ENCODE measurements around the gene PTPRN2. TPM values are rescaled to one million over a fixed set of nuclear protein-coding genes. Genes with fewer than 3 reads are reported as not detected.

PTPRN2 gene
- total and polyA plus RNA-seq, 8 donors, result 12.2 to 49.2 (median 31.8) TPM

DNA sequence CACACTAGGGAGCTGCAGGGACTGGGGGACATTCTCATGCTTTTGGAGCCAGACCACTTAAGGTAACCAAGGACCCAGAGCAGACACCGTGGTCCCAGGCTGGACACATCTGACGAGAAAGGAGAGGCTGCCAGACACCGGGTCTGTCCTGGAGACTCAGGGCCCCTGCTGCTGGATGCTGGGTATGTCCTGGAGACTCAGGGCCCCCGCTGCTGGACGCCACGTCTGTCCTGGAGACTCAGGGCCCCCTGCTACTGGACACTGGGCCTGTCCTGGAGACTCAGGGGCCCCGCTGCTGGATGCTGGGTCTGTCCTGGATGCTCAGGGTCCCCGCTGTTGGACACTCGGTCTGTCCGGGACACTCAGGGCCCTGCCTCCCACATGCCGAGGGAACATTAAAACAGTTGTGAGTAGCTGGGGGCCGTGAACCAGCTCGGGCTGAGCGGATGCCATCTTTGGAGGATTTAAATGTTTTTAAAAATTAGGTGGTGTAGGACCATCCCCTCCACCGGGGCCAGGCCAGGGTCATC, 1001.1 kb downstream of the PTPRN2 start:
- Histone ChIP-seq H3K27ac (no peak overlapping the region), H3K4me3 (no peak overlapping the region), H3K9me3 (no peaks in the 10 kb centered on the region), H3K27me3 (no peaks in the 10 kb centered on the region), H3K36me3 (no peaks in the 10 kb centered on the region), H3K4me1 (no peaks in the 10 kb centered on the region)
- no peak for ATAC-seq
- TF ChIP-seq, protein P1, sequence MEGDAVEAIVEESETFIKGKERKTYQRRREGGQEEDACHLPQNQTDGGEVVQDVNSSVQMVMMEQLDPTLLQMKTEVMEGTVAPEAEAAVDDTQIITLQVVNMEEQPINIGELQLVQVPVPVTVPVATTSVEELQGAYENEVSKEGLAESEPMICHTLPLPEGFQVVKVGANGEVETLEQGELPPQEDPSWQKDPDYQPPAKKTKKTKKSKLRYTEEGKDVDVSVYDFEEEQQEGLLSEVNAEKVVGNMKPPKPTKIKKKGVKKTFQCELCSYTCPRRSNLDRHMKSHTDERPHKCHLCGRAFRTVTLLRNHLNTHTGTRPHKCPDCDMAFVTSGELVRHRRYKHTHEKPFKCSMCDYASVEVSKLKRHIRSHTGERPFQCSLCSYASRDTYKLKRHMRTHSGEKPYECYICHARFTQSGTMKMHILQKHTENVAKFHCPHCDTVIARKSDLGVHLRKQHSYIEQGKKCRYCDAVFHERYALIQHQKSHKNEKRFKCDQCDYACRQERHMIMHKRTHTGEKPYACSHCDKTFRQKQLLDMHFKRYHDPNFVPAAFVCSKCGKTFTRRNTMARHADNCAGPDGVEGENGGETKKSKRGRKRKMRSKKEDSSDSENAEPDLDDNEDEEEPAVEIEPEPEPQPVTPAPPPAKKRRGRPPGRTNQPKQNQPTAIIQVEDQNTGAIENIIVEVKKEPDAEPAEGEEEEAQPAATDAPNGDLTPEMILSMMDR (IDR thresholded peaks at IDR 0.05), result no peak
- no peak for DNase-seq
- no peak for FAIRE-seq
- intact Hi-C loops (cut with DNase I), result no loop called here
- 94 to 98% methylated on average over 15 of the region's 15 CpGs for WGBS, 2 donors

DNA sequence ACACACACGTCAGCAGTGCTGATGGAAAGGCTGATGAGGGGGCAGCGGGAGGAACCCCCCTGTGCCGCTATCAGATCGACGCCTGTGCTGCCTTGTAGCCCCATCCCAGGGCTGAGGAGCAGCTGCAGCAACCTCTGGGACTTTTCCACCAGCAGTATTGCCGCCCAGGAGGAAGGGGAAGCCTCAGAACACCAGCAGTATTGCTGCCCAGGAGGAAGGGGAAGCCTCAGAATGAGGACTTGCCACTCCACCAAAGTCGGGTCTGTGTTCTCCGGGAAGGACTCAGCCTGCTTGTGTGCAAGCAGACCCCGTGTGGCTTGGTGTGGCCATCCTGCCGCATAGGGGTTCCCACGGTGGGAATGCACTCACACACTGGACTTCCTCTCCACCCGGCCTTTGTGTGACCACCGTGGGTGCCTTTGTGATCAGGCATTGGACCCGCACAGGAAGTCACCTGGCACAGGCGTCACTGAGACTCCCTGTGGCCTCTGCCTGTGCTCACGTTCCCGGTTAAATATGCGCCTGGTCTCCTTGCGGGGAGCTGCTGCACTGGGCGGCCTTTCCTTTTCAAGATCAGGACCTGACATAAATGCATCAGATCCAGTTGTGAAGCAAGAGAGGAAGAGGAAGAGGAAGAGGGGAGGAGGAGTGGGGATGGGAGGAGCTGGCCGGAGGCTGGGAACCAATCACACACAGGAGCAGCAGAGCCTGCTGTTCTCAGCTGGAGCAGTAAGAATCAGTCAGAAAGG, 1002.3 kb downstream of the PTPRN2 start:
- Histone ChIP-seq H3K27me3 (no peaks in the 10 kb centered on the region), H3K4me3 (no peak overlapping the region), H3K36me3 (no peaks in the 10 kb centered on the region), H3K4me1 (no peaks in the 10 kb centered on the region), H3K9me3 (no peaks in the 10 kb centered on the region), H3K27ac (no peak overlapping the region)
- TF ChIP-seq, protein P1 (IDR thresholded peaks at IDR 0.05), result no peak
- ATAC-seq (no peak), FAIRE-seq (no peak), DNase-seq (no peak)
- 78 to 80% methylated on average over 21 of the region's 21 CpGs for WGBS, 2 donors
- intact Hi-C loops (cut with DNase I), result no loop called here

DNA sequence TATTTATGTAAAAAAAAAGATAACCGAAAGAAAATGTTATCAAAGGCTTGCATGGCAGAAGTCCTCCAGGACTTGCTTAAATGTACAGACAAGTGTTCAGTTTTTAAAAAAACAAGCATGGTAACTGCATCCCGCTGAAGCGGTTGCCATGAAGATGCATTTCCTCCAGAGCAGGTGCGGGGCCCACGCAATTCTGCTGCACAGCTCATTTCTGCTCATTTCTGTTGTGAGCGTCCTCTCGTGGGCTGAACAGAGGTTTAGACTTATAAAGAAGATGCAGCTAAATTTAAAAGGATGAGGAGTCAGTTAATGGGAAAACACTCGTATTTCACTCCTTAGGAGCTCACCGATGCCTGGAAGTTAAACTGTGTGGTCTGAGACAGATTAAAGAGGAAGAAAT, 1003.2 kb downstream of the PTPRN2 start:
- FAIRE-seq (no peak), DNase-seq (no peak), ATAC-seq (no peak)
- no peak overlapping the region for H3K4me3 ChIP-seq
- H3K4me1 ChIP-seq, result no peaks in the 10 kb centered on the region
- TF ChIP-seq, protein P1 (IDR thresholded peaks at IDR 0.05), result no peak
- no peaks in the 10 kb centered on the region for H3K9me3 ChIP-seq
- no peaks in the 10 kb centered on the region for H3K27me3 ChIP-seq
- intact Hi-C loops (cut with DNase I), result no loop called here
- WGBS, 2 donors, result 93 to 95% methylated on average over 9 of the region's 9 CpGs
- no peaks in the 10 kb centered on the region for H3K36me3 ChIP-seq
- H3K27ac ChIP-seq, result no peak overlapping the region

DNA sequence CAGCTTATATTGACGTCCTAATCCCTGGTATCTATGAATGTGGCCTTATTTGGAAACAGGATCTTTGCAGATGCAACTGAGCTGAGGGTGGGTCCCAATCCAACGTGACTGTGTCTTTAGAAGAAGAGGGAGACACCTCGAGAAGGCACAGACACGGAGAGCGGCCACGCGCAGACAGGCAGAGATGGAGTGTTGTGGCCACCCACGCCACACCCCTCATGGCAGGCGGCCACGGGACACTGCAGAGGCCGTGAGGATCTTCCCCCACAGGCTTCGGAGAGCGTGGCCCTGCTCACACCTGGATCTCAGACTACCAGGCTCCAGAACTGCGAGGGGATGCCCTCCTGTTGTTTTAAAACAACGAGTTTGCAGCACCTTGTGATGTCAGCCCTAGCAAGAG, 1005.9 kb downstream of the PTPRN2 start:
- ATAC-seq (no peak), FAIRE-seq (no peak), DNase-seq (no peak)
- TF ChIP-seq, protein P1 (IDR thresholded peaks at IDR 0.05), result no peak
- Histone ChIP-seq H3K27ac (no peak overlapping the region), H3K9me3 (no peaks in the 10 kb centered on the region), H3K4me1 (no peaks in the 10 kb centered on the region), H3K4me3 (no peak overlapping the region), H3K27me3 (no peaks in the 10 kb centered on the region), H3K36me3 (no peaks in the 10 kb centered on the region)
- WGBS, 2 donors, result 87 to 90% methylated on average over 15 of the region's 15 CpGs
- intact Hi-C loops (cut with DNase I), result no loop called here

DNA sequence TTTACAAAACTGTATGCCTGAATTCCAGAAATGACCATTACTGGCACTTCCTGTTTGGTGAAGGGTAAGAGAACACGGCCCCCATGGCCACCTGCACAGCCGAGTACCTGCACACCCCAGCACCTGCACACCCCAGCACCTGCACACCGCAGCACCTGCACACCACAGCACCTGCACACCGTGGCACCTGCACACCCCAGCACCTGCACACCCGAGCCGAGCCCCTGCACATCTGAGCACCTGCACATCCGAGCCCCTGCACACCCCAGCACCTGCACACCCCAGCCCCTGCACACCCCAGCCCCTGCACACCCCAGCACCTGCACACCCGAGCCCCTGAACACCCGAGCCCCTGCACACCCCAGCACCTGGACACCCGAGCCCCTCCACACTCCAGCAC, 1007.3 kb downstream of the PTPRN2 start:
- intact Hi-C loops (cut with DNase I), result no loop called here
- no peak overlapping the region for H3K27ac ChIP-seq
- no peaks in the 10 kb centered on the region for H3K9me3 ChIP-seq
- no peak for DNase-seq
- FAIRE-seq, result no peak
- no peak for ATAC-seq
- H3K4me3 ChIP-seq, result no peak overlapping the region
- H3K4me1 ChIP-seq, result no peaks in the 10 kb centered on the region
- H3K36me3 ChIP-seq, result no peaks in the 10 kb centered on the region
- 82 to 85% methylated on average over 10 of the region's 10 CpGs for WGBS, 2 donors
- no peaks in the 10 kb centered on the region for H3K27me3 ChIP-seq
- TF ChIP-seq, protein P1 (IDR thresholded peaks at IDR 0.05), result no peak
